CD14-positive monocyte (primary cell): ENCODE results near the gene SENP2. TPM values are rescaled to one million over a fixed set of nuclear protein-coding genes. Genes with fewer than 3 reads are reported as not detected.

Source experiments
- DNase-seq, 3 donors: peaks; one replicate each; pipeline ENCODE4 v3.0.0-alpha.2; 2011 to 2022
- H2AFZ ChIP-seq: 2 replicates; pipeline ENCODE4 v1.6.0; 2012; ENCODE audit warnings: mild to moderate bottlenecking, low read depth, low read length, inconsistent platforms; ENCODE audit not compliant: insufficient read depth, poor library complexity, severe bottlenecking
- H3K27ac ChIP-seq, 2 donors: 1 replicate in 1 of 2; 2 replicates in 1 of 2; pipeline ENCODE4 v1.5.1; 2012 to 2013; ENCODE audit warnings: low read length in 2 of 2, control low read depth in 1 of 2, inconsistent platforms in 1 of 2, low read depth in 1 of 2, mild to moderate bottlenecking in 1 of 2
- H3K27me3 ChIP-seq, 2 donors: one replicate each; pipeline versions ENCODE4 v1.6.0 to v1.6.1; 2011 to 2013; ENCODE audit warnings: low read length in 2 of 2; ENCODE audit not compliant: control insufficient read depth in 2 of 2, insufficient read depth in 2 of 2
- H3K36me3 ChIP-seq, 2 donors: replicated peaks in 1 of 2; 1 replicate in 1 of 2; 2 replicates in 1 of 2; pipeline versions ENCODE4 v1.5.1 to v1.6.1; 2012 to 2013; ENCODE audit warnings: low read length in 2 of 2, control low read depth in 1 of 2, inconsistent platforms in 1 of 2, mild to moderate bottlenecking in 1 of 2; ENCODE audit not compliant: insufficient read depth in 2 of 2, control insufficient read depth in 1 of 2
- H3K4me1 ChIP-seq, 2 donors: 1 replicate in 1 of 2; 2 replicates in 1 of 2; pipeline versions ENCODE4 v1.5.1 to v1.6.1; 2012 to 2013; ENCODE audit warnings: low read length in 2 of 2, control low read depth in 1 of 2, inconsistent platforms in 1 of 2, mild to moderate bottlenecking in 1 of 2, moderate library complexity in 1 of 2; ENCODE audit not compliant: insufficient read depth in 2 of 2, control insufficient read depth in 1 of 2
- H3K4me2 ChIP-seq: replicated peaks from 2 replicates; pipeline ENCODE3; 2012; ENCODE audit warnings: low read length, moderate library complexity, mild to moderate bottlenecking; ENCODE audit not compliant: poor library complexity, severe bottlenecking; ENCODE audit errors: extremely low read depth
- H3K4me3 ChIP-seq, 3 experiments: fragments of 200-600 bp in 1 of 3; sonication (generic) in 1 of 3; replicated peaks in 1 of 3; 1 replicate in 2 of 3; 2 replicates in 1 of 3; pipeline ENCODE4 v1.5.1; 2011 to 2013; ENCODE audit warnings: low read length in 3 of 3, mild to moderate bottlenecking in 3 of 3, control low read depth in 2 of 3, low read depth in 2 of 3, inconsistent platforms in 1 of 3, moderate library complexity in 1 of 3
- H3K79me2 ChIP-seq: 2 replicates; pipeline ENCODE4 v1.6.0; 2012; ENCODE audit warnings: mild to moderate bottlenecking, control low read depth, inconsistent platforms, low read length, moderate library complexity; ENCODE audit not compliant: insufficient read depth
- H3K9ac ChIP-seq: 2 replicates; pipeline ENCODE4 v1.6.0; 2017; ENCODE audit warnings: low read length, mild to moderate bottlenecking; ENCODE audit not compliant: insufficient read depth, poor library complexity, severe bottlenecking
- H3K9me3 ChIP-seq, 2 donors: replicated peaks in 1 of 2; 1 replicate in 1 of 2; 2 replicates in 1 of 2; pipeline versions ENCODE4 v1.5.1 to v1.6.1; 2012 to 2013; ENCODE audit warnings: low read length in 2 of 2, control low read depth in 1 of 2; ENCODE audit not compliant: control insufficient read depth in 1 of 2, insufficient read depth in 1 of 2
- H4K20me1 ChIP-seq: 2 replicates; pipeline ENCODE4 v1.6.0; 2012; ENCODE audit warnings: mild to moderate bottlenecking, low read length, control low read depth, moderate library complexity; ENCODE audit not compliant: insufficient read depth
- H3K27ac Mint-ChIP-seq, 7 donors: one replicate each; pipeline ENCODE4 v1.8.0; 2020; ENCODE audit warnings: mild to moderate bottlenecking in 7 of 7, mixed read lengths in 7 of 7, moderate library complexity in 6 of 7, inconsistent platforms in 2 of 7
- H3K27me3 Mint-ChIP-seq, 3 donors: one replicate each; pipeline ENCODE4 v1.8.0; 2021 to 2022; ENCODE audit warnings: low read depth in 3 of 3, mild to moderate bottlenecking in 3 of 3, mixed read lengths in 3 of 3, moderate library complexity in 3 of 3, inconsistent platforms in 1 of 3
- H3K36me3 Mint-ChIP-seq, 2 donors: one replicate each; pipeline ENCODE4 v1.8.0; 2020; ENCODE audit warnings: mixed read lengths in 2 of 2, inconsistent platforms in 1 of 2, mild to moderate bottlenecking in 1 of 2
- H3K4me1 Mint-ChIP-seq: one replicate; pipeline ENCODE4 v1.8.0; 2020; ENCODE audit warnings: mild to moderate bottlenecking, mixed read lengths
- H3K4me3 Mint-ChIP-seq, 2 donors: one replicate each; pipeline ENCODE4 v1.8.0; 2020; ENCODE audit warnings: mild to moderate bottlenecking in 2 of 2, mixed read lengths in 2 of 2, moderate library complexity in 1 of 2
- H3K9me3 Mint-ChIP-seq, 7 donors: one replicate each; pipeline ENCODE4 v1.8.0; 2020 to 2022; ENCODE audit warnings: mixed read lengths in 7 of 7, mild to moderate bottlenecking in 6 of 7, moderate library complexity in 6 of 7, inconsistent platforms in 2 of 7
- WGBS: methylation state at CpG from one replicate; pipeline ENCODE4 v1.1.5; 2013; ENCODE audit warnings: missing lambda C conversion rate; ENCODE audit not compliant: insufficient coverage; 5-methylcytosine and 5-hydroxymethylcytosine counted together
- intact Hi-C, 2 donors: fragments of 100-400 bp; cut with micrococcal nuclease; formaldehyde crosslinking; loops; one replicate each; pipeline versions ENCODE4 v1.15.0 to v1.15.1; 2023
- polyA plus RNA-seq, 3 donors: library from polyadenylated mRNA; depleted of rRNA in 1 of 3; unstranded in 2 of 3; stranded (reverse) in 1 of 3; fragments of 300-500 nt in 2 of 3; fragments of >200 nt in 1 of 3; fragmentation: Illumina TruSeq in 2 of 3; gene quantifications; 1 replicate in 2 of 3; 2 replicates in 1 of 3; pipeline ENCODE4 v1.2.3, GENCODE V29; 2012 to 2021
- TF ChIP-seq, protein P1 (sequence below): fragments of 200-600 bp; IDR thresholded peaks from one replicate; pipeline ENCODE4 v1.8.0; 2022; ENCODE audit warnings: antibody characterized with exemption, mild to moderate bottlenecking

The SENP2 gene
- polyA plus RNA-seq, 3 donors = 7.1 to 21.0 (median 13.4) TPM

DNA sequence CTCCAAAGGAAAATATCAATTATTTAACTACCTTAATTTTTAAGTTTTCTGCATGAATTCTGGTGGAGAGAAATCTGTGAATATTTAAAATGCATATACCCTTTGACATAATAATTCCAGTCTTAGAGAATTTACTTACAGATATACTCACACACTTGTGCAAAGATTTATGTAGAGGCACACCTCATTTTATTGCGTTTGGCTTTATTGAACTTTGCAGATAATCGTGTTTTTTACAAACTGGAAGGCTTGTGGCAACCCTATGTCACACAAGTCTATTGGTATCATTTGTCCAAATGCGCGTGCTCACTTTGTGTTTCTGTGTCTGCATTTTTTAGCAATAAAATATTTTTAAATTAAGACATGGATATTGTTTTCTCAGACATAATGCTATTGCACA is 81.5 kb downstream of the SENP2 start:
- Mint-ChIP-seq H3K9me3 (peaks cover 0 to 2% (median 0%) of the 10 kb centered on the region in 7 donors), H3K27me3 (peaks cover 0 to 5% (median 0%) of the 10 kb centered on the region in 3 donors), H3K36me3 (peaks cover 18 to 35% of the 10 kb centered on the region in 2 donors), H3K4me1 (no peaks in the 10 kb centered on the region), H3K4me3 (no peak overlapping the region), H3K27ac (no peak overlapping the region)
- H3K4me1 ChIP-seq = no peaks in the 10 kb centered on the region
- peaks cover 6 to 41% of the 10 kb centered on the region in 2 donors for H3K36me3 ChIP-seq
- DNase-seq = no peak
- H3K79me2 ChIP-seq = no peaks in the 10 kb centered on the region
- no peak overlapping the region for H3K9ac ChIP-seq
- WGBS = 92% methylated on average over 2 of the region's 4 CpGs
- no peak overlapping the region for H3K4me2 ChIP-seq
- H3K27me3 ChIP-seq = no peaks in the 10 kb centered on the region
- TF ChIP-seq, protein P1, sequence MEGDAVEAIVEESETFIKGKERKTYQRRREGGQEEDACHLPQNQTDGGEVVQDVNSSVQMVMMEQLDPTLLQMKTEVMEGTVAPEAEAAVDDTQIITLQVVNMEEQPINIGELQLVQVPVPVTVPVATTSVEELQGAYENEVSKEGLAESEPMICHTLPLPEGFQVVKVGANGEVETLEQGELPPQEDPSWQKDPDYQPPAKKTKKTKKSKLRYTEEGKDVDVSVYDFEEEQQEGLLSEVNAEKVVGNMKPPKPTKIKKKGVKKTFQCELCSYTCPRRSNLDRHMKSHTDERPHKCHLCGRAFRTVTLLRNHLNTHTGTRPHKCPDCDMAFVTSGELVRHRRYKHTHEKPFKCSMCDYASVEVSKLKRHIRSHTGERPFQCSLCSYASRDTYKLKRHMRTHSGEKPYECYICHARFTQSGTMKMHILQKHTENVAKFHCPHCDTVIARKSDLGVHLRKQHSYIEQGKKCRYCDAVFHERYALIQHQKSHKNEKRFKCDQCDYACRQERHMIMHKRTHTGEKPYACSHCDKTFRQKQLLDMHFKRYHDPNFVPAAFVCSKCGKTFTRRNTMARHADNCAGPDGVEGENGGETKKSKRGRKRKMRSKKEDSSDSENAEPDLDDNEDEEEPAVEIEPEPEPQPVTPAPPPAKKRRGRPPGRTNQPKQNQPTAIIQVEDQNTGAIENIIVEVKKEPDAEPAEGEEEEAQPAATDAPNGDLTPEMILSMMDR = no peak
- no peak overlapping the region for H3K4me3 ChIP-seq
- no peaks in the 10 kb centered on the region for H4K20me1 ChIP-seq
- no peak overlapping the region for H3K27ac ChIP-seq
- no peak overlapping the region for H2AFZ ChIP-seq
- no peaks in the 10 kb centered on the region for H3K9me3 ChIP-seq
- intact Hi-C loops = no loop called here

DNA sequence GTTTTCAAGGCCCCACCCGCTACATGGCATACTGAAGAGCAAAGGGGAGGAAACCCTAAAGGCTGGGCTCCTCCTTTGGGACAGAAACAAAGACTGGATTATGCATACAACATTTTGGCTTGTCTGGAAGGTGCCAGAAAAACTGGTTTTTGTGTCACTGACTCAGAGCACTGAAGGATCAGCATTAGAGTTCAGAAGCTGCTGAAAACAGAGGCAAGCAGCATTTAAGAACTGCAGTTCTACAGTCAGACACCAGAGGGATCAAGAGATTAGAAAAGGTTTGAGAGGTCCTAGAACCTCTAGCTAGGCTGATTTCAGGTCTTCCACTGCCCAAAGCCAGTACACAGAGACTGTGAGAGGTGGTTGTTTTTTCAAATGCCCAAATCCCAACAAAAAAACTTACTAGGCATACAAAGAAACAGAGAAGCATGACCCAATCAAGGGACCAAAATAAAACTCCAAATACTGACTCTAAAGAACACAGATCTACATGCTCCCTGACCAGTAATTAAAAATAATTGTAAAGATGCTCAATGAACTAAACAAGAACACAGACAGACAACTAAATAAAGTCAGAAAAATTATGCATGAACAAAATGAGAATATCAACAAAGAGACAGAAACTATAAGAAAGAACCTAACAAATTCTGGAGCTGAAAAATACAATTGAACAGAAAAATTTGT is 91.2 kb downstream of the SENP2 start:
- Histone ChIP-seq H3K4me3 (no peak overlapping the region), H3K9me3 (no peaks in the 10 kb centered on the region), H3K79me2 (peaks cover 3% of the 10 kb centered on the region), H3K4me2 (no peak overlapping the region), H2AFZ (no peak overlapping the region), H3K4me1 (no peaks in the 10 kb centered on the region), H3K27me3 (no peaks in the 10 kb centered on the region), H3K27ac (no peak overlapping the region), H4K20me1 (no peaks in the 10 kb centered on the region), H3K9ac (no peak overlapping the region), H3K36me3 (peaks cover 15 to 56% of the 10 kb centered on the region in 2 donors)
- H3K27ac Mint-ChIP-seq = peak overlapping the region in 1 of 7 donors; percentile 0
- intact Hi-C loops = loop anchor here (5.0 kb wide), 1 partner anchor 90 kb away; no protein-coding TSS in a partner anchor
- WGBS = 100% methylated on average over 1 of the region's 1 CpG
- H3K4me1 Mint-ChIP-seq = no peaks in the 10 kb centered on the region
- H3K9me3 Mint-ChIP-seq = peaks cover 4 to 19% (median 7%) of the 10 kb centered on the region in 7 donors
- DNase-seq = peak; percentile 22 to 68 (median 60)
- H3K27me3 Mint-ChIP-seq = peaks cover 0 to 2% (median 0%) of the 10 kb centered on the region in 3 donors
- no peak overlapping the region for H3K4me3 Mint-ChIP-seq
- TF ChIP-seq, protein P1 = peak; percentile 77
- H3K36me3 Mint-ChIP-seq = peaks cover 41 to 44% of the 10 kb centered on the region in 2 donors
